Measurements from ENCODE around the gene G6PC1.

DNA sequence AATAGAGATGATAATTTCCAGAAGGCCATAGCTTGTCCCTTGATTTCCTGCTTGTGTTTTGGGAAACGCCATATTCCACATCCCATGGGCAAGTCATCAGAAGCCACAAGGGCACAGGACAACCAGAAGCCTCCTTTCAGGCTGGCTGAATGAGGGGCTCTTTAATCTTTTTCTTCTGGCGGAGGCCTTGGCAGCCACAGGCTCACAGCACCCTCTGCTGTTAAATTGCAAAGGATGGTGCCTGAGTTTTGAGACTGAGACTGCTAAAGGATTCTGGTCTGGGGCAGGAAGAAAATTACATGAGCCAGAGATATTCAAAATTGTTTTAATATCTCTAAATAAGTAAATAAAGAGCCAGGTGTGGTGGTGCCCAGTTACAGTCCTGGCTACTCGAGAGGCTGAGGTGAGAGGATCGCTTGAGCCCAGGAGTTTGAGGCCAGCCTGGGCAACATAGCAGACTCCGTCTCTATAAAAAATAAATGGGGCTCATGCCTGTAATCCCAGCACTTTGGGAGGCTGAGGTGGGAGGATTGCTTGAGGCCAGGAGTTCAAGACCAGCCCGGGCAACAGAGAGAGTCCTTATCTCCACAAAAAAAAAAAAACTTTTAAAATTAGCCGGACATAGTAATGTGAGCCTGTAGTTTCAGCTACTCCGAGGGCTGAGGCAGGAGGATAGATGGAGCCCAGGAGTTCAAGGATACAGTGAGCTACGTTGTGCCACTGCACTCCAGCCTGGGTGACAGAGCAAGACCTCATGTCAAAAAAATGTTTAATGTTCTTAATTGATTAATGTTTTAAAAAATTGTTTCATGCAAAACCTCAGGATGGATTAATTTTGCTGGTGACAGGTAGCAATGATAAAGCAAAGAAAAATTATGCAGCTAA is 37.4 kb downstream of the G6PC1 start:
- TF ChIP-seq POLR2A (IDR thresholded peaks at IDR 0.05), result no peak
- TF ChIP-seq, protein P1, sequence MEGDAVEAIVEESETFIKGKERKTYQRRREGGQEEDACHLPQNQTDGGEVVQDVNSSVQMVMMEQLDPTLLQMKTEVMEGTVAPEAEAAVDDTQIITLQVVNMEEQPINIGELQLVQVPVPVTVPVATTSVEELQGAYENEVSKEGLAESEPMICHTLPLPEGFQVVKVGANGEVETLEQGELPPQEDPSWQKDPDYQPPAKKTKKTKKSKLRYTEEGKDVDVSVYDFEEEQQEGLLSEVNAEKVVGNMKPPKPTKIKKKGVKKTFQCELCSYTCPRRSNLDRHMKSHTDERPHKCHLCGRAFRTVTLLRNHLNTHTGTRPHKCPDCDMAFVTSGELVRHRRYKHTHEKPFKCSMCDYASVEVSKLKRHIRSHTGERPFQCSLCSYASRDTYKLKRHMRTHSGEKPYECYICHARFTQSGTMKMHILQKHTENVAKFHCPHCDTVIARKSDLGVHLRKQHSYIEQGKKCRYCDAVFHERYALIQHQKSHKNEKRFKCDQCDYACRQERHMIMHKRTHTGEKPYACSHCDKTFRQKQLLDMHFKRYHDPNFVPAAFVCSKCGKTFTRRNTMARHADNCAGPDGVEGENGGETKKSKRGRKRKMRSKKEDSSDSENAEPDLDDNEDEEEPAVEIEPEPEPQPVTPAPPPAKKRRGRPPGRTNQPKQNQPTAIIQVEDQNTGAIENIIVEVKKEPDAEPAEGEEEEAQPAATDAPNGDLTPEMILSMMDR (IDR thresholded peaks at IDR 0.05), result peak; percentile 23 to 78 (median 62)

Measured in thyroid gland (tissue), 4 donors.